Measurements from ENCODE around the gene ATP1A1.

The ATP1A1 gene

GRCh38 chr1:116362050-116362449, 11.0 kb upstream of the ATP1A1 start:
- DNase-seq (ENCODE audit: insufficient read length, low spot score) (no peak), FAIRE-seq (no peak)
- TF ChIP-seq POLR2AphosphoS5 (IDR thresholded peaks at IDR 0.05; ENCODE audit: low read depth, low read length) (no peak), SPI1 (IDR thresholded peaks at IDR 0.05; ENCODE audit: low read depth, low read length) (no peak), POU2F2 (IDR thresholded peaks at IDR 0.05; ENCODE audit: low read depth, low read length) (no peak), TAF1 (IDR thresholded peaks at IDR 0.05; ENCODE audit: low read depth, low read length) (no peak), PAX5 (IDR thresholded peaks at IDR 0.05; ENCODE audit: insufficient read depth, low read length, severe bottlenecking) (no peak), POLR2A (IDR thresholded peaks at IDR 0.05; ENCODE audit: low read depth, low read length) (no peak)

GRCh38 chr1:116365353-116365780, 7.7 kb upstream of the ATP1A1 start:
- no peak for DNase-seq (ENCODE audit: insufficient read length, low spot score)
- TF ChIP-seq POU2F2 (IDR thresholded peaks at IDR 0.05; ENCODE audit: low read depth, low read length) (no peak), PAX5 (IDR thresholded peaks at IDR 0.05; ENCODE audit: insufficient read depth, low read length, severe bottlenecking) (no peak), TAF1 (IDR thresholded peaks at IDR 0.05; ENCODE audit: low read depth, low read length) (no peak), POLR2AphosphoS5 (IDR thresholded peaks at IDR 0.05; ENCODE audit: low read depth, low read length) (no peak), POLR2A (IDR thresholded peaks at IDR 0.05; ENCODE audit: low read depth, low read length) (no peak), SPI1 (IDR thresholded peaks at IDR 0.05; ENCODE audit: low read depth, low read length) (no peak)
- FAIRE-seq = no peak

GRCh38 chr1:116365857-116366256, 7.2 kb upstream of the ATP1A1 start:
- FAIRE-seq = no peak
- no peak for TF ChIP-seq POLR2AphosphoS5 (IDR thresholded peaks at IDR 0.05; ENCODE audit: low read depth, low read length)
- TF ChIP-seq POLR2A (IDR thresholded peaks at IDR 0.05; ENCODE audit: low read depth, low read length) = no peak
- no peak for TF ChIP-seq POU2F2 (IDR thresholded peaks at IDR 0.05; ENCODE audit: low read depth, low read length)
- TF ChIP-seq TAF1 (IDR thresholded peaks at IDR 0.05; ENCODE audit: low read depth, low read length) = no peak
- no peak for TF ChIP-seq PAX5 (IDR thresholded peaks at IDR 0.05; ENCODE audit: insufficient read depth, low read length, severe bottlenecking)
- no peak for TF ChIP-seq SPI1 (IDR thresholded peaks at IDR 0.05; ENCODE audit: low read depth, low read length)
- DNase-seq (ENCODE audit: insufficient read length, low spot score) = no peak

- no peak for TF ChIP-seq POLR2AphosphoS5 (IDR thresholded peaks at IDR 0.05; ENCODE audit: low read depth, low read length)
- no peak for TF ChIP-seq POLR2A (IDR thresholded peaks at IDR 0.05; ENCODE audit: low read depth, low read length)
- TF ChIP-seq TAF1 (IDR thresholded peaks at IDR 0.05; ENCODE audit: low read depth, low read length) = no peak
- TF ChIP-seq PAX5 (IDR thresholded peaks at IDR 0.05; ENCODE audit: insufficient read depth, low read length, severe bottlenecking) = no peak
- TF ChIP-seq POU2F2 (IDR thresholded peaks at IDR 0.05; ENCODE audit: low read depth, low read length) = no peak
- no peak for TF ChIP-seq SPI1 (IDR thresholded peaks at IDR 0.05; ENCODE audit: low read depth, low read length)
- FAIRE-seq (no peak), DNase-seq (ENCODE audit: insufficient read length, low spot score) (no peak)
Measured at GRCh38 chr1:116367256-116367945, 5.6 kb upstream of the ATP1A1 start.

GRCh38 chr1:116368241-116368640, 4.8 kb upstream of the ATP1A1 start:
- FAIRE-seq = no peak
- TF ChIP-seq POU2F2 (IDR thresholded peaks at IDR 0.05; ENCODE audit: low read depth, low read length) (no peak), TAF1 (IDR thresholded peaks at IDR 0.05; ENCODE audit: low read depth, low read length) (no peak), PAX5 (IDR thresholded peaks at IDR 0.05; ENCODE audit: insufficient read depth, low read length, severe bottlenecking) (no peak), SPI1 (IDR thresholded peaks at IDR 0.05; ENCODE audit: low read depth, low read length) (no peak), POLR2AphosphoS5 (IDR thresholded peaks at IDR 0.05; ENCODE audit: low read depth, low read length) (no peak), POLR2A (IDR thresholded peaks at IDR 0.05; ENCODE audit: low read depth, low read length) (no peak)

GRCh38 chr1:116370181-116370580, 2.9 kb upstream of the ATP1A1 start:
- TF ChIP-seq TAF1 (IDR thresholded peaks at IDR 0.05; ENCODE audit: low read depth, low read length) (no peak), PAX5 (IDR thresholded peaks at IDR 0.05; ENCODE audit: insufficient read depth, low read length, severe bottlenecking) (no peak), SPI1 (IDR thresholded peaks at IDR 0.05; ENCODE audit: low read depth, low read length) (no peak), POLR2AphosphoS5 (IDR thresholded peaks at IDR 0.05; ENCODE audit: low read depth, low read length) (no peak), POU2F2 (IDR thresholded peaks at IDR 0.05; ENCODE audit: low read depth, low read length) (no peak), POLR2A (IDR thresholded peaks at IDR 0.05; ENCODE audit: low read depth, low read length) (no peak)
- FAIRE-seq (no peak), DNase-seq (ENCODE audit: insufficient read length, low spot score) (no peak)

More at GRCh38 chr1:116368241-116368640, 4.8 kb upstream of the ATP1A1 start:
- no peak for DNase-seq (ENCODE audit: insufficient read length, low spot score)

- TF ChIP-seq POLR2A (IDR thresholded peaks at IDR 0.05; ENCODE audit: low read depth, low read length) (no peak), POLR2AphosphoS5 (IDR thresholded peaks at IDR 0.05; ENCODE audit: low read depth, low read length) (no peak), TAF1 (IDR thresholded peaks at IDR 0.05; ENCODE audit: low read depth, low read length) (no peak), PAX5 (IDR thresholded peaks at IDR 0.05; ENCODE audit: insufficient read depth, low read length, severe bottlenecking) (no peak), SPI1 (IDR thresholded peaks at IDR 0.05; ENCODE audit: low read depth, low read length) (no peak), POU2F2 (IDR thresholded peaks at IDR 0.05; ENCODE audit: low read depth, low read length) (no peak)
- FAIRE-seq (no peak), DNase-seq (ENCODE audit: insufficient read length, low spot score) (no peak)
Measured at GRCh38 chr1:116371752-116372151, 1.3 kb upstream of the ATP1A1 start.

GRCh38 chr1:116372191-116372590, 853 bp upstream of the ATP1A1 start:
- TF ChIP-seq POU2F2 (IDR thresholded peaks at IDR 0.05; ENCODE audit: low read depth, low read length) = no peak
- TF ChIP-seq POLR2AphosphoS5 (IDR thresholded peaks at IDR 0.05; ENCODE audit: low read depth, low read length) = no peak
- no peak for TF ChIP-seq TAF1 (IDR thresholded peaks at IDR 0.05; ENCODE audit: low read depth, low read length)
- TF ChIP-seq SPI1 (IDR thresholded peaks at IDR 0.05; ENCODE audit: low read depth, low read length) = no peak
- TF ChIP-seq POLR2A (IDR thresholded peaks at IDR 0.05; ENCODE audit: low read depth, low read length) = no peak
- no peak for TF ChIP-seq PAX5 (IDR thresholded peaks at IDR 0.05; ENCODE audit: insufficient read depth, low read length, severe bottlenecking)
- FAIRE-seq (no peak), DNase-seq (ENCODE audit: insufficient read length, low spot score) (no peak)

- FAIRE-seq = no peak
- DNase-seq (ENCODE audit: insufficient read length, low spot score) = no peak
- TF ChIP-seq POU2F2 (IDR thresholded peaks at IDR 0.05; ENCODE audit: low read depth, low read length) = no peak
- TF ChIP-seq TAF1 (IDR thresholded peaks at IDR 0.05; ENCODE audit: low read depth, low read length) = no peak
- TF ChIP-seq PAX5 (IDR thresholded peaks at IDR 0.05; ENCODE audit: insufficient read depth, low read length, severe bottlenecking) = no peak
- peak; percentile 11; the same call in 1 of the 2 replicates for TF ChIP-seq POLR2A (IDR thresholded peaks at IDR 0.05; ENCODE audit: low read depth, low read length)
Measured at GRCh38 chr1:116373431-116374352, 648 bp downstream of the ATP1A1 start.
